Measurements from ENCODE around the gene WIPI1. TPM values are rescaled to one million over a fixed set of nuclear protein-coding genes. Genes with fewer than 3 reads are reported as not detected.

Gene WIPI1
- total and polyA plus RNA-seq, 2 of the 13 experiments (the other 11 are each of a cell fraction or from before 2014, with no cell fraction given), result 29.4 to 141 TPM

DNA sequence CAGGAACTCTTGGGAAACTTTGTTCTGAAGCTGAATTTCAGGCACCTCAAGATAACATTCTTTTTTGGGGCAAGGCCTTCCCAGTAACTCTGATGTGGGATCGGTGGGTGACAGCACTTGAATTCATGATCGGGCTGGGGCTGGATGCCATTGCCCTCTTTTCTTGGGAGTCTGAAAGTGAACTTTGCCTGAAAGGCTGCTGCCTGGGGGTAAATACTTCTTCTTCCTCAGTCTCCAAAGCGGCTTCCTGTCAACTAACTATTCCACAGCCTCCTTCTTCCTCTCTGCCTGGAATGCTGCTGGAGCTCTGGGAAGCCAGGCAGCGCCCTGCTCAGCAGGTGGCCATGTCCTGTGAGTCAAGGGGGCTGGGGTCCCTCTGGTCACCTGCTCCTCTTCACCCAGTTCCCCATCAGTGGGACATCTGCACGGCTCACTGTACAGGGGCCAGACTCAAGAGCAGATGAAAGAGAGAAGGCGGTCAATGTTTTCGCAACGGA, 79.5 kb downstream of the WIPI1 start (continued):
- TF ChIP-seq CREB1 (IDR thresholded peaks at IDR 0.05), result no peak
- peak; percentile 26; the same call in 1 of the 2 replicates for TF ChIP-seq CREB1 (CRISPR knock-in tag; IDR thresholded peaks at IDR 0.05)
- peak; percentile 33 for TF ChIP-seq RBM39 (IDR thresholded peaks at IDR 0.05; ENCODE audit: low read depth, low read length, poor library complexity, severe bottlenecking)
- TF ChIP-seq, protein P1, sequence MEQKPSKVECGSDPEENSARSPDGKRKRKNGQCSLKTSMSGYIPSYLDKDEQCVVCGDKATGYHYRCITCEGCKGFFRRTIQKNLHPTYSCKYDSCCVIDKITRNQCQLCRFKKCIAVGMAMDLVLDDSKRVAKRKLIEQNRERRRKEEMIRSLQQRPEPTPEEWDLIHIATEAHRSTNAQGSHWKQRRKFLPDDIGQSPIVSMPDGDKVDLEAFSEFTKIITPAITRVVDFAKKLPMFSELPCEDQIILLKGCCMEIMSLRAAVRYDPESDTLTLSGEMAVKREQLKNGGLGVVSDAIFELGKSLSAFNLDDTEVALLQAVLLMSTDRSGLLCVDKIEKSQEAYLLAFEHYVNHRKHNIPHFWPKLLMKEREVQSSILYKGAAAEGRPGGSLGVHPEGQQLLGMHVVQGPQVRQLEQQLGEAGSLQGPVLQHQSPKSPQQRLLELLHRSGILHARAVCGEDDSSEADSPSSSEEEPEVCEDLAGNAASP (CRISPR knock-in tag; IDR thresholded peaks at IDR 0.05; ENCODE audit: borderline replicate concordance), result peak; percentile 85
- TF ChIP-seq ZNF629 (CRISPR knock-in tag; conservative IDR thresholded peaks at IDR 0.05), result 0 out of 2 replicates have a peak, but pooled peaks have one; percentile 10
- peak; percentile 16 for TF ChIP-seq XRCC5 (optimal IDR thresholded peaks at IDR 0.05; ENCODE audit: low read length)
- TF ChIP-seq, protein P2, sequence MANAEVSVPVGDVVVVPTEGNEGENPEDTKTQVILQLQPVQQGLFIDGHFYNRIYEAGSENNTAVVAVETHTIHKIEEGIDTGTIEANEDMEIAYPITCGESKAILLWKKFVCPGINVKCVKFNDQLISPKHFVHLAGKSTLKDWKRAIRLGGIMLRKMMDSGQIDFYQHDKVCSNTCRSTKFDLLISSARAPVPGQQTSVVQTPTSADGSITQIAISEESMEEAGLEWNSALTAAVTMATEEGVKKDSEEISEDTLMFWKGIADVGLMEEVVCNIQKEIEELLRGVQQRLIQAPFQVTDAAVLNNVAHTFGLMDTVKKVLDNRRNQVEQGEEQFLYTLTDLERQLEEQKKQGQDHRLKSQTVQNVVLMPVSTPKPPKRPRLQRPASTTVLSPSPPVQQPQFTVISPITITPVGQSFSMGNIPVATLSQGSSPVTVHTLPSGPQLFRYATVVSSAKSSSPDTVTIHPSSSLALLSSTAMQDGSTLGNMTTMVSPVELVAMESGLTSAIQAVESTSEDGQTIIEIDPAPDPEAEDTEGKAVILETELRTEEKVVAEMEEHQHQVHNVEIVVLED (CRISPR knock-in tag; IDR thresholded peaks at IDR 0.05; ENCODE audit: borderline replicate concordance), result no peak
- peak; percentile 27 for TF ChIP-seq ELF1 (CRISPR knock-in tag; IDR thresholded peaks at IDR 0.05)
- no peak for TF ChIP-seq TOPORS (CRISPR knock-in tag; IDR thresholded peaks at IDR 0.05)
- peak; percentile 53; the same call in 1 of the 2 replicates for TF ChIP-seq MEF2D (CRISPR knock-in tag; IDR thresholded peaks at IDR 0.05)
- TF ChIP-seq, protein P3, sequence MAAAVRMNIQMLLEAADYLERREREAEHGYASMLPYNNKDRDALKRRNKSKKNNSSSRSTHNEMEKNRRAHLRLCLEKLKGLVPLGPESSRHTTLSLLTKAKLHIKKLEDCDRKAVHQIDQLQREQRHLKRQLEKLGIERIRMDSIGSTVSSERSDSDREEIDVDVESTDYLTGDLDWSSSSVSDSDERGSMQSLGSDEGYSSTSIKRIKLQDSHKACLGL (CRISPR knock-in tag; IDR thresholded peaks at IDR 0.05), result no peak
- TF ChIP-seq, protein P4, sequence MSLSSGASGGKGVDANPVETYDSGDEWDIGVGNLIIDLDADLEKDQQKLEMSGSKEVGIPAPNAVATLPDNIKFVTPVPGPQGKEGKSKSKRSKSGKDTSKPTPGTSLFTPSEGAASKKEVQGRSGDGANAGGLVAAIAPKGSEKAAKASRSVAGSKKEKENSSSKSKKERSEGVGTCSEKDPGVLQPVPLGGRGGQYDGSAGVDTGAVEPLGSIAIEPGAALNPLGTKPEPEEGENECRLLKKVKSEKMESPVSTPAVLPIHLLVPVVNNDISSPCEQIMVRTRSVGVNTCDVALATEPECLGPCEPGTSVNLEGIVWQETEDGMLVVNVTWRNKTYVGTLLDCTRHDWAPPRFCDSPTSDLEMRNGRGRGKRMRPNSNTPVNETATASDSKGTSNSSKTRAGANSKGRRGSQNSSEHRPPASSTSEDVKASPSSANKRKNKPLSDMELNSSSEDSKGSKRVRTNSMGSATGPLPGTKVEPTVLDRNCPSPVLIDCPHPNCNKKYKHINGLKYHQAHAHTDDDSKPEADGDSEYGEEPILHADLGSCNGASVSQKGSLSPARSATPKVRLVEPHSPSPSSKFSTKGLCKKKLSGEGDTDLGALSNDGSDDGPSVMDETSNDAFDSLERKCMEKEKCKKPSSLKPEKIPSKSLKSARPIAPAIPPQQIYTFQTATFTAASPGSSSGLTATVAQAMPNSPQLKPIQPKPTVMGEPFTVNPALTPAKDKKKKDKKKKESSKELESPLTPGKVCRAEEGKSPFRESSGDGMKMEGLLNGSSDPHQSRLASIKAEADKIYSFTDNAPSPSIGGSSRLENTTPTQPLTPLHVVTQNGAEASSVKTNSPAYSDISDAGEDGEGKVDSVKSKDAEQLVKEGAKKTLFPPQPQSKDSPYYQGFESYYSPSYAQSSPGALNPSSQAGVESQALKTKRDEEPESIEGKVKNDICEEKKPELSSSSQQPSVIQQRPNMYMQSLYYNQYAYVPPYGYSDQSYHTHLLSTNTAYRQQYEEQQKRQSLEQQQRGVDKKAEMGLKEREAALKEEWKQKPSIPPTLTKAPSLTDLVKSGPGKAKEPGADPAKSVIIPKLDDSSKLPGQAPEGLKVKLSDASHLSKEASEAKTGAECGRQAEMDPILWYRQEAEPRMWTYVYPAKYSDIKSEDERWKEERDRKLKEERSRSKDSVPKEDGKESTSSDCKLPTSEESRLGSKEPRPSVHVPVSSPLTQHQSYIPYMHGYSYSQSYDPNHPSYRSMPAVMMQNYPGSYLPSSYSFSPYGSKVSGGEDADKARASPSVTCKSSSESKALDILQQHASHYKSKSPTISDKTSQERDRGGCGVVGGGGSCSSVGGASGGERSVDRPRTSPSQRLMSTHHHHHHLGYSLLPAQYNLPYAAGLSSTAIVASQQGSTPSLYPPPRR (CRISPR knock-in tag; IDR thresholded peaks at IDR 0.05; ENCODE audit: borderline replicate concordance), result peak; percentile 56
- 0 out of 2 replicates have a peak, but pooled peaks have one; percentile 19 for TF ChIP-seq ZNF143 (CRISPR knock-in tag; IDR thresholded peaks at IDR 0.05)
- peak; percentile 65 for TF ChIP-seq ZNF501 (CRISPR knock-in tag; IDR thresholded peaks at IDR 0.05)
- no peak for TF ChIP-seq ZKSCAN5 (CRISPR knock-in tag; IDR thresholded peaks at IDR 0.05)
- TF ChIP-seq ZFP37 (CRISPR knock-in tag; IDR thresholded peaks at IDR 0.05; ENCODE audit: borderline replicate concordance), result no peak
- TF ChIP-seq, protein P5, sequence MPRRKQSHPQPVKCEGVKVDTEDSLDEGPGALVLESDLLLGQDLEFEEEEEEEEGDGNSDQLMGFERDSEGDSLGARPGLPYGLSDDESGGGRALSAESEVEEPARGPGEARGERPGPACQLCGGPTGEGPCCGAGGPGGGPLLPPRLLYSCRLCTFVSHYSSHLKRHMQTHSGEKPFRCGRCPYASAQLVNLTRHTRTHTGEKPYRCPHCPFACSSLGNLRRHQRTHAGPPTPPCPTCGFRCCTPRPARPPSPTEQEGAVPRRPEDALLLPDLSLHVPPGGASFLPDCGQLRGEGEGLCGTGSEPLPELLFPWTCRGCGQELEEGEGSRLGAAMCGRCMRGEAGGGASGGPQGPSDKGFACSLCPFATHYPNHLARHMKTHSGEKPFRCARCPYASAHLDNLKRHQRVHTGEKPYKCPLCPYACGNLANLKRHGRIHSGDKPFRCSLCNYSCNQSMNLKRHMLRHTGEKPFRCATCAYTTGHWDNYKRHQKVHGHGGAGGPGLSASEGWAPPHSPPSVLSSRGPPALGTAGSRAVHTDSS (CRISPR knock-in tag; conservative IDR thresholded peaks at IDR 0.05), result 0 out of 2 replicates have a peak, but pooled peaks have one; percentile 78
- 0 out of 2 replicates have a peak, but pooled peaks have one; percentile 5 for TF ChIP-seq NCOA1 (CRISPR knock-in tag; IDR thresholded peaks at IDR 0.05)
- TF ChIP-seq CHD2 (IDR thresholded peaks at IDR 0.05; ENCODE audit: low read depth, low read length), result no peak
- TF ChIP-seq EP300 (IDR thresholded peaks at IDR 0.05; ENCODE audit: low read depth in 2 of 2, low read length in 2 of 2), result peak in 1 of 2 experiments; percentile 87; a peak in 1 of 4 replicates
- TF ChIP-seq EP300 (CRISPR knock-in tag; IDR thresholded peaks at IDR 0.05; ENCODE audit: borderline replicate concordance), result no peak; the same call in 1 of the 2 replicates

Measured in HepG2 (cell line).